ENCODE data around the gene NACAD.

The NACAD gene

DNA sequence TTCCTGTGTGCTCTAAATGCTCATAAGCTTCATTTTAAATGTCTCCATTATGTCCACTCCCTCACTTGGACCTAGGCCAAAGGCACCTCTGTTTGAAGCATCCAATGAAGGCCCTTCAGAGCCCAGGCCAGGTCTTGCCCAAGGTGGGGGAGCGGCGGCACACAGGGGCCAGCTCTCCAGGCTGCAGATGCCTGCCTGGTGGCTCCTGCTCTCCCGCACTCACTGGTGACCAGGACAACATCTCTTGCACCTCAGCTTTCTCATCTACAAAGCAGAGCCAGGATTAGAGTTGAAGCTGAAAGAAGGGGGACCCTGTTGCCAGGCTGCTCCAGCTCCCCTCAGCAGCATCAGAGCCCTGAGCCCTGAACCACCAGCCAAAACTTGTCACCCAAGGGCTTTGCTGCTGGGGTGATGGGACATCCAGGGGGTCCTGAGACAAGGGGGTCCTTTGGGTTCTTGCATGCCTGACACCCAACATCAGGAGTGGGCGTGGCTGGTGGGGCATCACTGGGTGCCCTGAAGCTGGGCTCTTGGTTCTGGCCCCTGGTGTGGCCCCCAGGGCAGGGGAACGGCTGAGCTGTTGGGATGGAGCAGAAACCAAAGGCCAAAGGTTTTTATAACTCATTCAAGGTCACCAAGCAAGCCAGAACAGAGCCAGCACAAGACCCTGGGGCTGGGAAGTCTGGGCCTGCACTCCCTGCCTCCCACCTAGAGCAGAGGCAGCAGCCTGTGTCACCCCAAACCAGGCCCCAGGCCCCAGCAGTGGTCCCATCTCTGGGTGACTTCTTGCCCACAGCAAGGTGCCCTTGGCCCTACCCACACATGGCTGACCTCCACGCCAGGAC lies 1.2 kb downstream of the NACAD start:
- FAIRE-seq, result no peak

DNA sequence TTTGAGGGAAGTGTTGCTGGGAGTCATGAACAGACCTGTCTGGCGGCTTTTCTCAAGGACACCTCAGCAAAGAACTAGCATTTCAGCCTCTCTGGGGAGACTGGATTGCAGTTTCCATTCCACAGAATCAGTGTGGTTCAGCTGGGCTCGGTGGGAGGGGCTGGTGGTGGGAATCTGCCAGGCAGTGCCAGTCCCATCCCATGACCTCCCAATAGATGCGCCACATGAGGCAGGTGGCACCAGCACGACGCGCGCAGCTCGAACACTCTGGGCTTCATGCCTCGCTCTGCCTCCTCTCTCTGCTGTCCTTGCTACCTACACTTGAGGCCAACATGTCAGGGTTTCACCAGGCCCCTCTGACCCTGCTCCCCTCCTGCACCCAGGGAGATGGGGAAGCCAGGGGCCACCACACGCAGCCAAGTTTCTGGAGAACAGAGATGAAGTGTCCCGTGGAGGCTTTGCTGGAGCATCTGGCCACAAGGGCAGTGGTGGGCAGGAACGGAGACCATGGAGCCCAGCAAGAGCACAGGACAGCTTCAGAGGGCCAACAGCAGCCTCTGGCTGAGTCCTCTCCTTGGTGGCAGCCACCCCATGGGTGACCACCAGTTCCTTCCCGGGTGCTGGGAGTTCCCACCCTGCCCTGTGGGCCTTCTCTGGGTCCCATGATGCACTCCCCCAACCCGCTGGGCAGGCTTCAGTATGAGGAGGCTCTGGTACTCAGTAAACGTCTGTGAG lies 2.3 kb downstream of the NACAD start:
- FAIRE-seq, result no peak

DNA sequence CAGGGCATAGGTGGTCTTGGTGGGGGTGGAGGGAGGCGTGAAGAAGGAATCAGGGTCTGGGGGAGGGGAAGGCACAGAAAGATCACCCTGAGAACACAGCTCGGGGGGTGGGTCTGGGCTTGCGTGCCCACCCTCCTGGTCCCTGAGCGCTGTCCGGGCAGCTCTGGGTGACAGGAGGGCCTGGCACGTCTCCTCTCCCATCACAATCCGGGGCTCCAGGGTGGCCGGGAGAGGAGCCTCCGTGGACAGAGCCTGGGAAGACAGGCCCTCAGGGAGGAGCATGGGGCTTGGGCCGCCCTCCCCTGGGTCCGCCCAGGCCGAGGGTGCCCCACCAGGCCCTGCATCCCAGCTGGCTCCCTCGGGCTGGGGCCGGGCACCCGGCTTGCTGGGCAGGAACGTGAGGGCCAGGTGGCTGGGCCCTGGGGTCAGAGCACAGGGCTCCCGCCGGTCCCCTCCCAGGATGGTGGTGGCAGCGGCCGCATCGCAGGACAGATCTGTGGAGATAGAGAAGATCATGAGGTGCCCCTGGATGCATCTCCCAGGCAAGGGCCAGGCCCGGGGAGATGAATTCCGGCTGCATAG lies 3.1 kb downstream of the NACAD start:
- FAIRE-seq, result no peak

DNA sequence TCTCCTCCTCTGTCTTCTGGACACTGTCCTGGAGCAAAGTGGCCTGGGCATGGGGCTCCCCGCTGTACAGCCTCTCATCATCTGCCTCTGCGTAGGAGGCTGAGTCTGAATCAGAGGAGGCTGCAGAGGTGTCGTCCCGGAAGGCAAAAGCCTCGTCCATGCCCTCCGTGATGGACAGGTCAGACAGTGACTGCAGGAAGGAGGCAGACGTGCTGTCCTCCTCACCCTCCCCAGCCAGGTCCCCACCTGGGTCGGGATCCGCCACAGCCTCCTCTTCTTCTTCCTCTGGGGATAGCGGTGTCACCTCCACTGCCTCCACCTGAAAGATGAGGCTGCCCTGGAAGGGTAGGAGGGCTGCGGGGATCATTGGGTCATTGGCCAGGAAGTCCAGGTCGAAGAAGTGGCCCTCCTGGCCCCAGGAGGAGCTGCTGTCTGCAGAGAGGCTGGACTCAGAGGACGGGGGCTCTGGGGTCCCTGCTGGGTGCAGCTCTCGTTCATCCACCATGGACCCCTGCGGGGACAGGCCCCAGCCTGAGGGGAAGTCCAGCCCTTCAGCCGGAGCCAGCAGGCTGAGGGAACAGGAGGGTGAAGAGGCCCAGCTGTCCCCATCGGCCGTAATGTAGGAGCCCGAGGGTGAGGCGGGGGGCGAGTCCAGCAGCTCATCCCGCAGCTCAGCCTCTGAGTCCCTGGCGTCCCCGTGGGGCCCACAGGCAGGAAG lies 3.7 kb downstream of the NACAD start:
- no peak for FAIRE-seq

DNA sequence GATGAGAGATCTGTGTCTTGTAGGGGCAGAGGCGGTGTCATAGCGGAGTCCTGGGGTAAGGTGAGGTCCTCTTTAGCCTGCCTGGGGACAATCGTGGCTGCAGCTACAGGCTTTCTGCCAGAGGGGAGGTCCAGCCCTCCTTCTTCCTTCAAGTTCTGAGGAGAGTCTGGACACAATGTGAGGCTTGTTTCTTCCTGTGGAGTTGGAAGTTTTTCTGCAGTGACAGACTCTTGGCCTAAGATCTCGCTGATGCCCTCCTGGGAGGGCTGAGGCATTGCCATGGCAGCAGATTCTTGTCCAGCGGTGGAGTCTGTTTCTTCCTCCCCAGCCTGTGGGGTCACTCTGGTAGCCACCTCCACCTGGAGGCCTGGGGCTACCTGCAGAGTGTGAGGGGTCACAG lies 4.4 kb downstream of the NACAD start:
- FAIRE-seq, result no peak

DNA sequence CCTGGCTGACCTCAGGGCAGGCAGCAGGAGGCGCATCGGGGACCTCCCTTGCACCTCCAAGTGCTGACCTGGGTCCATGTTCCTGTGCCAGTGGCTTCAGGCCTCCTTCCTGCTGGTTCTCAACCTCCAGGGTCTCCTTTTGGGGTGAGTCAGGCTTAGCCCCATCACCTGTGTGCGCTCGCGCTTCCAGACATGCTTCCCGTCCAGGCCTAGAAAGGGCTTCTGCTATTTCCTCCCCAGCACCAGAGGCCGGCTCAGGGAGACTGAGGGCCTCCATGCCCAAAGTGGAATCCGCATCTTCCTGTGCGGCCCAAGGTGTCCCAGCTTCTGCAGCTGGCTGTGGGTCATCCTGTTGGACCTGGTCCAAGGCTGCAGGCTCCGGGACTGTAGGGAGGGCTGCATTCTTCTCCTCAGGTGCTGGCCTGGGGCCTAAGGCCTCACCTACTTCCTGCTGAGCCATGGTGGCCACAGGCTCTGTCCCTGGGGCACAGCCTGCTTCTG lies 5.9 kb downstream of the NACAD start:
- FAIRE-seq, result no peak

DNA sequence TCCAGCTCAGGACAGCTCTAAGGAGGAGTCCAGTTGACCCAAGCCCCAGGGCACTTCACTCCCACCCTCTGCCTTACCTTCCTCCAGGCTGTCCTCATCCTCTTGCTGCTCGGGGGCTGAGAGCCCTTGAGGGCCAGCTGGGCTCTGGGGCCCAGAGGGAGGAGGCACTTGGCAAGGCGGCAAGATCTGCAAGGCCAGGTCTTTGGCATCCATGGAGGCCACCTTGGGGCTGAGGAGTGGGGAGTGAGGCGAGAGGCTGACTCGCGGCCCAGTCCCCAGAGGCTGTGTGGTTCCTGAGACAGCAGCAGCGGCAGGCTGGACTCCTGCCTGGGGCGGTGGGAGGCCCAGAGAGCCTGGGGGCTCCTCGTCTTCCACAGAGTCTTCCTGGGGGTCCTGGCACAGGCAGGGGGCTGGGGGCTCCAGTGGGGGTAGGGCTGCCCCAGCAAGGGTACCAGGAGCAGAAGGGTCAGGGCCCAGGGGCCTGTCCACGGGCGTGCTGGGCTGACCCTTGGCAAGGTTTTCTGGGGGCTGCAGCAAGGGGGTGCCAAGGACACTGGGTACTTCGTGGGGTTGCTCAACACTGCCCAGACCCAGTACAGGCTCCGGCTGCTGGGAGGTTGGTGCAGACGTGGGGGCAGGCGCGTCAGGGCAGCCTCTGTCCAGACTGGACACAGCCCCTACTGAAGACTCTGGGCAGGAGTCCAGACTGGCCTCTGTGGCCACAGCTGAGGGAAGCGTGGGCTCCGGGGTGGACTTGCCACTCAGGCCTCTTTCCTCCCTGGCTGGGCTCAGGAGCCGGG lies 6.5 kb downstream of the NACAD start:
- FAIRE-seq, result no peak

DNA sequence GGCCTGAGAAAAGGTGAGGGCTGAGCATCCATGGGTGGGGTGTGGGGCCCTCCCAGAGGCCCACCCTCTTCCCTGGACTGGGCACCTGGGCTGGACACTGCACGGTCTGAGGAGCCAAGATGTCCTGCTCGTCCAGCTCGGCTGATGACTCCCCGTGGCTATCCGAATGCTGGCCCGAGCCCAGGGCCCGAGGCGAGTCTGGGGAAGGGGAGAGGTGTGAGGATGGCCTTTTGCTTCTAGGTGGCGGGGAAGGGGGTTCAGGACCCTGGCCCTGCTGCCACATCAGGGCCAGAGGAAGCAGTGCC lies 7.1 kb downstream of the NACAD start:
- no peak for FAIRE-seq

DNA sequence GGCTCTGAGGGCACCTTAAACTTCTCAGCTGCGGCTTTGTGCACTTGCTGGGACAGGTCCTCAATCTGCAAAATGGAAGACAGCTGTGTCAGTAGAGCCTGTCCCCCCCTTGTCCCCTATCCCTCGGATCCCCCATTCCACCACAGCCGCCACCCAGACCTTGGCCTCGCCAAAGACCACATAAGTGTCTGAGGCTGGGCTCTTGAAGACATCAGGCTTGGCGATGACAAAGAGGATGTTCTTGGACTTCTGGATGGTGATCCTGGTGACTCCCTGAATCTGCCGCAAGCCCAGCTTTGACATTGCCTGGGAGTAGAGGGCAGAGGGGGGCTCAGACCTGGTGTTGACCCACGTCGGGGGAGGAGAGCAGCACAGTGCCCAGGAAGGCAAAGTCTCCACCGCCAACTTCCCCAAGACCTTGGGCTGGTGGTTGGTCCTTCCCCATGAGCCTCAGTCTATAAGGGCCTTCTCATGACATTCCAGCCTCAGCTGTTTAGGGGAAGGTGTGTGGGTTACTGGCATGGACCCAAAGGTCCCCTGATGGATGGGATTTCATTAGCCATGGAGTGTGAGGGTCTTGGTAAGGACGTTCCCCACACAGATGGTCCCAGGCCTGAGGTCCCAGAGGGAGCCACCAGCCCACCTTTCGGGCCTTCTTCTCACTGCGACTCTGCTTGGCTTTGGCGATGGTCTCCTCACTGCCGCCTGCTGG lies 7.7 kb downstream of the NACAD start:
- FAIRE-seq, result no peak

DNA sequence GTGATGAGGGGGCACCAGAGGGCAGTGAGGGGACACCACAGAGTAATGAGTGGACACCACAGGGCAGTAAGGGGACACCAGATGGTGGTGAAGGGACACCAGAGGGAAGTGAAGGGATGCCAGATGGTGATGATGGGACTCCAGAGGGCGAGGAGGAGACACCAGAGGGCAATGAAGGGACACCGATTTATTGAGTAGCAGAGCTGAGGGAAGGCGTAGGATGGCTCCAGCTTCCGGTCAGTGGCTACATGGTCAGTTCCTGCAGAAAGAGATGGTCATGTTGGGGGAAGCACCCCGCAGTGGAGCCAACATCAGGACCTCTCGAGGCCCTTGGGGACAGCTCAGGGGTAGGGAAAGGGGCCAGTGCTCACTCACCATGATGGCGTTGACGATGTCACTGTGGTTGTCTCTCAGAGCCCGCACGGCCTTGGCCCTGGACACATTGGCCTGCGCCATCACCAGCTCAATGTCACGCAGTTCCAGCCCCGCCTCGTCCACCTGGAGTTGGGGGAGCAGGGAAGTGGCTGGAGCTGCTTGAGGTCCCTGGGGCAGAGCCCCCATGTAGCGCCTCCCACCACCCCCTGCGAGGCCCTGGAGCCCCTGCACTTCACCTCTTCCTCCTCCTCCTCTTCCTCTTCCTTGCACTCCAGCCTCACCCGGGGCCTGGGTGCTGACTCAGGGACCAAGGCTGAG lies 8.4 kb downstream of the NACAD start:
- FAIRE-seq, result no peak

DNA sequence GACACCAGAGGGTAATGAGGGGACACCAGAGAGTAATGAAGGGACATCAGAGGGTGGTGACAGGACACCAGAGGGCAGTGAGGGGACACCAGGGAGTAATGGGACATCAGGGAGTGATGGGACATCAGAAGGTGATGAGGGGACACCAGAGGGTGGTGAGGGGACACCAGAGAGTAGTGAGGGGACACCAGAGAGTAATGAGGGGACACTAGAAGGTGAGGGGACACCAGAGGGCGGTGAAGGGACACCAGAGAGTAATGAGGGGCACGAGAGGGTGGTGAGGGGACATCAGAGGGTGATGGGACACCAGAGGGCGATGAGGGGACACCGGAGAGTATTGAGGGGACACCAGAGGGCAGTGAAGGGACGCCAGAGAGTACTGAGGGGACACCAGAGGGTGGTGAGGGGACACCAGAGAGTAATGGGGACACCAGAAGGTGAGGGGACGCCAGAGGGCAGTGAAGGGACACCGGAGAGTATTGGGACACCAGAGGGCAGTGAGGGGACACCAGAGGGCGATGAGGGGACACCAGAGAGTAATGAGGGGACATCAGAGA lies 10.6 kb downstream of the NACAD start:
- FAIRE-seq, result no peak

DNA sequence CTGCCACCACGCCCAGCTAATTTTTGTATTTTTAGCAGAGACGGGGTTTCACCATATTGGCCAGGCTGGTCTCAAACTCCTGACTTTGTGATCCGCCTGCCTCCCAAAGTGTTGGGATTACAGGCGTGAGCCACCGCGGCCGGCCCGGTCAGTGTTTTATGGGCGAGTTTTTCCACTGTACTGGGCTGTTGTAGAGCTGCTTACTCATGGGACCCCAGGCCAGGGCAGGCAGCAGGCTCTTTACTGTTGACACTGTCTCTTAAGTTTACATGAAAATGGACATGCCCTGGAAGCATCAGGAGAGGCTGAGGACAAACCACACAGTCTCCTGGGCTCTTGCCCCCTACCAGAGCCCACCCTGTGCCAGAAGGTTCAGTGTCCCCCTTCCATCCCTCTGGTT lies 11.2 kb downstream of the NACAD start:
- FAIRE-seq, result no peak

DNA sequence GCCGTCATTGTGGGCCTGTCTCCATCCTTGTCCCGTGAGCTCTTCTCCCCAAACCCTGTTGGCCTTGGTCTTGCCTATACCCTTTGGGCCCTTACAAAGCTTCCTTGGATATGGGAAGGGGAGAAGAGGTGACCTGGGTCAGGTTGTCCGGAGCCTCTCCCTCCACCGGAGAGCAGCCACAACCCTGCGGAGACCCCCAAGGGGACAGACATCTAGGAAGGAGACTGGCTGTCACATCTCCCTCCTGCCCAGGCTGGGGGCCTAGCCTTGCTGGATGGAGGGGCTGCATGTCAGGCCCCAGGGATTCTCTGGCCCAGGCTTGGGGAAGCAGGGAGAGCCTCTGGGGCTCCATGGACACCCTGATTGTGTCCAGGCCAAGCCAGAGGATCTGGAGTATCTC lies 11.8 kb downstream of the NACAD start:
- no peak for FAIRE-seq

DNA sequence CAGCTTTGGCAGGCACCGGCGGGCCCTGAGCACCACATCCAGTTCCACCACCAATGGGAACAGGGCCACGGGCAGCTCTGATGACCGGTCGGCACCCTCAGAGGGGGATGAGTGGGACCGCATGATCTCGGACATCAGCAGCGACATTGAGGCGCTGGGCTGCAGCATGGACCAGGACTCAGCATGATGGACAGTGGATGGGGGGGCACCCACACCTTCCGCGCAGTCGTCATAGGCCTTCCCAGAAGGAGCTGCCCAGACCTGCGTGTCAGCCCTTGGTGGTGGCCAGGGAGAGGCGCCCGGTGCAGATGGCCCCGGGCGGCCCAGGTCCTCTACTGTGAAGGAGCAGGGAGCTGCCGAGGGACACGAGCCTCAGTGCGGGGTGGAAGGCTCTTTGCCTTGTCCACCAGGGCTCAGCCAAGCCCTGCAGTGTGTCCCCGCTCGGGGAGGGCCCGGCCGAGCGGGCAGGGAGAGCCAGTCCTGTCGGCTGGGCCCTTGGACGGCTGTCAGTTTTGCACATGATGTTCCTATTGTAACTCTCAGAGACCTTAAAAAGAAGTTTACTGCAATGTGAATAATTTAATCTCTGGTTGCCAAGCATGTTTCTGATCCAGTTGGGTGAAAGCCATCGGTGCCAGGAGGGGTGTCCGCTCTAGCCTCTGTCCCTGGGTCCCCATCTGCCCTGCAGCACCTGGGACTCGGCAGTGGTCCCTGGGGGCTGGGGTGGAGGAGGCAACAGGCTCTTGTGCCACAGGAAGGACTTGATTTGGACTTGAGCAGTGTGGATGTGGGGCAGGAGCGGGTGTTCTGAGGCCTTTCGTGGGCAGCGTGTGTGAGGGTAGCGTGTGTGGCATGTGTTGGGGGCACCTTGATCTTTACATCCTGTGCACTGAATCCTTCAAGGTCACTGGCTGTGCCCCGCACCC lies 12.6 kb downstream of the NACAD start:
- no peak for FAIRE-seq

DNA sequence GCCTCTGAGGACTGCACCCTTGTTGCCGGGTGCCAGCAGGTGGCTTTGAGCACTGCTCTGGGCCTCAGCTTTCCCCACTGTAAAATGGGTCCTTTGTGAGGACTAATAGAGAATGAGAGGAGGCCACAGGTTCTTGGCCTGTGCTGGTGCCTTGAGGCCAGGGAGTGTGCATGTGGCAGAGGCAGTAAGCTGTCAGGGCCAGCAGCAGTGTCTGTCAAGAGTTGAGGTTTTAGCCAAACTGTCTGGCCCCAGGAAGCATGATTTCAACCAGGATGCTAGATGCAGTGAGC lies 13.5 kb downstream of the NACAD start:
- no peak for FAIRE-seq

DNA sequence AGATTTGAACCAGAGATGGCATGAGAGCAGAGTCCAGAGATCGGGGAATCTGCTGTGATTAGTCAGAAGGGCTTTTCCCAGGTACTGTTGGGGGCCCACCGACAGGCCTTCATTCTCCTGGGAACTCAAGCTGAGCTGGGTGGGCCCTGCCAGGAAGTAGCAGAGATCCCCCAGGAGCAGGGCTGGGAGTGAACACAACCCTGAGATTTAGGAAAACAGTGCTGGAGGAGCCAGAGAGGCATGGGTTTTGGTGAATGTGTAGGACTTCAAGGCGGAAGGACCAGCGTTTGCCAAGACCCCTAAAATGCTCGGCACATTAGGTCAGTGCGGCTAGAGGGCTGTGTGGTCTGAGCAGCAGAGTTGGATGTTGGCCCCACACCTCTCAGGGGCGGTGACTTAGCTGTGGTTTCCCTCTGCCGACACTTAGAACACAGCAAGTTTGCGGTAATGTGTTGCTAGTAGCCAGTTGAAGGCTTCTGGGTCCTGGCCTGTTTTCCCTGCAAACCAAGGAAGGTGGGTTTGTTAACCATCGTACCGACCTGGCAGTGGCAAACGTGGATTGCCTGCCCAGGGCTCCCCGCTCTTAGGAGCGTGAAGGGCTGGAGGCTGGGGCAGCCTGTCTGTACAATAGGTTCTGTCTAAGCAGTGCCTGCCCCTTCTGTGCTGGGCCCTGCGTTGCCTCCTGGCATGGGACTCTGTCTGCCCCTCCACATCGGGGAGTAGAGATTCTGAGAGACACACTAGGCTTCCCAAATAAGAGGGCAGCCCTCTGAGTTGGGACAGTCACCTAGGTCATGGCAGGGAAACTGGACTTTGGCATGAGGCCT lies 14.0 kb downstream of the NACAD start:
- no peak for FAIRE-seq

DNA sequence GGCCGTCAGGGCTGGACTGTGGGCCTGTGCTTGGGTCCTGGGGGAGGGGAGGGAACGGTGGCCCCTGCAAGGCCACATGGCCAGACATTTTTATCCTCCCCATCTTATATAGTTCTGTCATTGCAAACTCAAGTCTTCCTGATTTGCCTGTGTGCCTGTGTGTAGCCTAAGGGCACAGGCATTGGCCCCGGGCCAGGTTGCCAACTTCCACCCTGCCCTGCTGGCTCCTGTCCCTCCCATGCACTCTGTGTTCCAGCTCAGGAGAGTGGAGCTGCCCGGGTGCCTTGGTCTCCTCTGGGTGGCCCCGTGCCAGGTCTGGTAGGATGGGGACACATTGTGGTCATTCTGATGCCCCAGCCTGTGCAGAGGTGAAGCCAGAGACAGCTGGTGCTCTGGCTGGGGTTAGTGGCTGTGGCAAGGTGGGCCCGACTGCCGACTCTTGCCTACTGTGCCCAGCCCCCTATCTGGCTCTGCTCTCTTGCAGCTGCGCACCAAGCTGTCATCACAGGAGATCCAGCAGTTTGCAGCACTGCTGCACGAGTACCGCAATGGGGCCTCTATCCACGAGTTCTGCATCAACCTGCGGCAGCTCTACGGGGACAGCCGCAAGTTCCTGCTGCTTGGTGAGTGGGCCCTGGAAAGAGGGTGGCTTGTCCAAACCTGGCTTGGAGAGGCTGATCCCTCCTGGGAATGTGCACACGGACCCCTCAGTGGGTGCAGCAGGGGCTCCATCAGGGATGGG lies 14.8 kb downstream of the NACAD start:
- FAIRE-seq, result no peak
